Pancreas (tissue), 10 donors: ENCODE measurements around the gene AKR1A1. TPM values are rescaled to one million over a fixed set of nuclear protein-coding genes. Genes with fewer than 3 reads are reported as not detected.
"Not testable (repeated sequence)": the region's sequence is repeated elsewhere in the genome, so short reads cannot be mapped to it uniquely, and the experiment has no call there.

Experiments used
- ATAC-seq, 4 donors: fragments of 200-7000 bp; cut with Tn5 transposase; one replicate each; pipeline versions ENCODE4 v1.8.0 to v1.9.1; 2020; ENCODE audit warnings: mild to moderate bottlenecking in 4 of 4, moderate library complexity in 4 of 4
- DNase-seq, 6 donors: peaks; one replicate each; pipeline ENCODE4 v3.0.0-alpha.2; 2020
- FAIRE-seq: peaks from 2 replicates; lab custom pipeline; 2012; peaks lifted over from hg19 to GRCh38; lab: Jason Lieb, UNC
- H3K27ac ChIP-seq, 4 donors: fragments of 200-600 bp; sonication (generic); 1 replicate in 3 of 4; 2 replicates in 1 of 4; pipeline versions ENCODE4 v1.5.0 to v1.8.0; 2020
- H3K27me3 ChIP-seq, 4 donors: fragments of 200-600 bp; one replicate each; pipeline ENCODE4 v1.8.0; 2021
- H3K36me3 ChIP-seq, 3 donors: fragments of 200-600 bp; sonication (generic) in 1 of 3; one replicate each; pipeline versions ENCODE4 v1.5.0 to v1.8.0; 2020 to 2021
- H3K4me1 ChIP-seq, 3 donors: fragments of 200-600 bp; one replicate each; pipeline ENCODE4 v1.8.0; 2021
- H3K4me3 ChIP-seq, 4 donors: fragments of 200-600 bp; sonication (generic) in 2 of 4; one replicate each; pipeline versions ENCODE4 v1.5.0 to v1.8.0; 2020 to 2021
- H3K9me3 ChIP-seq, 4 donors: fragments of 200-600 bp; one replicate each; pipeline ENCODE4 v1.8.0; 2021
- CTCF ChIP-seq, 4 donors: fragments of 200-600 bp; sonication (generic) in 3 of 4; IDR thresholded peaks; one replicate each; pipeline versions ENCODE4 v1.5.0 to v1.8.0; 2021; ENCODE audit warnings: antibody characterized with exemption in 4 of 4
- WGBS, 2 donors: extraction: QIAGEN DNeasy Blood & Tissue Kit; methylation state at CpG; one replicate each; pipeline ENCODE4 v1.1.7; 2013; 5-methylcytosine and 5-hydroxymethylcytosine counted together
- intact Hi-C, 3 donors: fragments of 100-400 bp; cut with DNase I; formaldehyde crosslinking; loops; one replicate each; pipeline versions ENCODE4 v1.11.1 to v1.14.2; 2022
- polyA plus RNA-seq, 2 donors: library from polyadenylated mRNA; stranded (reverse); fragments of 200-250 nt; gene quantifications; one replicate each; pipeline ENCODE4 v1.2.3, GENCODE V29; 2013
- total RNA-seq, 6 donors: library from RNA; stranded (reverse); fragmentation: NEBNext Ultra II Directional in 4 of 6; extraction: Animal tissue kit (Norgen Biotek cat#: 25700) in 4 of 6; gene quantifications; one replicate each; pipeline versions ENCODE4 v1.2.1 to v1.2.4, GENCODE V29; 2021 to 2023
- donor health status: healthy with polysubstance abuse.
- donor health status: DM: no; HTN: no; CAD: no; lungs with moderate emphysema.
- donor health status: DM: no; HTN: no; CAD: no.
- donor health status: control.
- donor health status: control.
- donor health status: Bipolar disorder and iron deficiency.
- donor health status: DM: yes; HTN: yes; CAD: no.
- donor health status: DM: no; HTN: no; CAD: no.
- donor health status: DM: no; HTN: no; CAD: no.
- donor health status: DM: yes; HTN: yes; CAD: no.

AKR1A1 gene
- total and polyA plus RNA-seq, 8 donors: 77.6 to 138 (median 124) TPM

DNA sequence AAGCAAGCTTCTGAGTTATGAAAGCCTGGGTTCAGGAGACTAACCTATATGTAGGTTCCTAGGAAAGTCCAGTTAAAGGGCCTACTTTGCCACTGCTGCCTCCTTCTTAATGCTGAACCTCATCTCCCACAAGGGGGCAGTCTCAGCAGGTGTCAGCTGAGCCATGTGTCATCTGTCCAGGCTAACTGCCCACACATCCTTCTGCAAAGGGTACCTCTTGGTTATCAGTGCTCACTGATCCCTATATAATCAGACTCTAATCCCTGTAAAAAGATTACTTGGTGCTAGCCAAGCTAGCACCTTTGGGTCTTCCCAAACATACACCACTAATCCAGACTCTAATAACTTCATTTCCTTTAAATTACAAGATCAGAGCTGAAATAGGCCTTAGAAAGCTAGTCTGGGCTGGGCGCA is 38.0 kb upstream of the AKR1A1 start:
- H3K27me3 ChIP-seq: no peaks in the 10 kb centered on the region
- no peak overlapping the region for H3K27ac ChIP-seq
- no peak for FAIRE-seq
- H3K4me3 ChIP-seq: no peak overlapping the region
- intact Hi-C loops: loop anchor here in 1 of 3 donors (10.0 kb wide), 1 partner anchor 362 kb away; no protein-coding TSS in a partner anchor
- peak; percentile 27 to 66 (median 52) for TF ChIP-seq CTCF (IDR thresholded peaks at IDR 0.05)
- no peaks in the 10 kb centered on the region for H3K9me3 ChIP-seq
- peak in 5 of 6 donors; percentile 47 to 72 (median 50) for DNase-seq
- peaks cover 6 to 69% (median 31%) of the 10 kb centered on the region in 3 donors for H3K36me3 ChIP-seq
- no peaks in the 10 kb centered on the region for H3K4me1 ChIP-seq
- 93 to 100% methylated on average over 1 of the region's 1 CpG for WGBS, 2 donors
- peak; percentile 74 to 94 (median 88) for ATAC-seq

DNA sequence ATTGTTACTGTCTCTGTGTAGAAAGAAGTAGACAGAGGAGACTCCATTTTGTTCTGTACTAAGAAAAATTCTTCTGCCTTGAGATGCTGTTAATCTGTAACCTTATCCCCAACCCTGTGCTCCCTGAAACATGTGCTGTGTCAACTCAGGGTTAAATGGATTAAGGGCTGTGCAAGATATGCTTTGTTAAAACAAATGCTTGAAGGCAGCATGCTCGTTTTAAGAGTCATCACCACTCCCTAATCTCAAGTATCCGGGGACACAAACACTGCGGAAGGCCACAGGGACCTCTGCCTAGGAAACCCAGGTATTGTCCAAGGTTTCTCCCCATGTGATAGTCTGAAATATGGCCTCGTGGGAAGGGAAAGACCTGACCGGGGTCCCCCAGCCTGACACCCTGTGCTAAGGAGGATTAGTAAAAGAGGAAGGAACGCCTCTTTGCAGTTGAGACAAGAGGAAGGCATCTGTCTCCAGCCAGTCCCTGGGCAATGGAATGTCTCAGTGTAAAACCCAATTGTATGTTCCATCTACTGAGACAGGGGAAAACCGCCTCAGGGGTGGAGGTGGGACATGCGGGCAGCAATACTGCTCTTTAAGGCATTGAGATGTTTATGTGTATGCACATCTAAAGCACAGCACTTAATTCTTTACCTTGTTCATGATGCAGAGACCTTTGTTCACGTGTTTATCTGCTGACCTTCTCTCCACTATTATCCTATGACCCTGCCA is 36.9 kb upstream of the AKR1A1 start:
- WGBS, 2 donors: 63 to 69% methylated on average over 8 to 9 of the region's 9 CpGs
- intact Hi-C loops: loop anchor here in 1 of 3 donors (10.0 kb wide), 1 partner anchor 361 kb away; no protein-coding TSS in a partner anchor
- not testable (repeated sequence) for H3K4me3 ChIP-seq, DNase-seq, H3K9me3 ChIP-seq, H3K27me3 ChIP-seq, FAIRE-seq, ATAC-seq, H3K27ac ChIP-seq, H3K4me1 ChIP-seq
- H3K36me3 ChIP-seq: peaks cover 6 to 69% (median 30%) of the 10 kb centered on the region in 3 donors

DNA sequence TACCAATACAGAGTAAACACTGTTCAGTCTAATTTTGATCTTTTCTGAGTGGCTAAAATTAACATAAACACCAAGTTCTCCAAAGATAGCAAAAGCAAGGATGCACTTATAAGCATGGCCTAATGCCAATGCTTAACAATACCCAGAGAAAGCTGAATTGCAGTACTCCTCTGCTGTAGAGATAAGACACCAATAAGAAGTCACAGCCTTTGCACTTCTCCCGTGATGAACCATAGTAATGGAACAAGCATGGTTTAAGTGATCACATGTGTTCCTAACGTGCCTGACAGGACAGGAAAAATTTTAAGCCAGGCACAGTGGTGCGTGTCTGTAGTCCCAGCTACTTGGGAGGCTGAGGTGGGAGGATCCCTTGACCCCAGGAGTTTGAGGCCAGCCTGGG is 34.6 kb upstream of the AKR1A1 start:
- Histone ChIP-seq H3K36me3 (peaks cover 2 to 46% (median 14%) of the 10 kb centered on the region in 3 donors), H3K27ac (no peak overlapping the region)

DNA sequence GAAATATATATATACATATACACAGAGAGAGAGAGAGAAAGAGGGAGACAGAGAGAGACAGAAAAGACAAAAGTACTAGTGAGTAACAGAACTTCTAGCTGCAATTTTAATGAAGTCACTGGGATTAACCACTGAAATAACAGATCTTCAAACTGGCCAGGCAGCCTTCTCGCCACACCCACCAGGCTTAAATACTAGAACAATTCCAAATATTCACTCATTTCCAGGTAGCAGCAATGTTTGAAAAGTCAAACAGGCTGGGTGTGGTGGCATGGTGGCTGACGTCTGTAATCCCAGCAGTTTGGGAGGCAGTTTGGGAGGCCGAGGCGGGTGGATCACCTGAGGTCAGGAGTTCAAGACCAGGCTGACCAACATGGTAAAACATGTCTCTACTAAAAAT is 34.2 kb upstream of the AKR1A1 start:
- no peak for ATAC-seq
- no peak for FAIRE-seq
- H3K27me3 ChIP-seq: no peaks in the 10 kb centered on the region
- H3K27ac ChIP-seq: no peak overlapping the region
- no peak overlapping the region for H3K4me3 ChIP-seq
- WGBS, 2 donors: 88 to 91% methylated on average over 4 of the region's 4 CpGs
- no peak for TF ChIP-seq CTCF (IDR thresholded peaks at IDR 0.05)
- intact Hi-C loops: loop anchor here in 2 of 3 donors (5.0 to 10.0 kb wide), 3 partner anchors 36 to 358 kb away; partner anchors contain the start of gene AKR1A1 (in 1 of the 2)
- H3K36me3 ChIP-seq: peaks cover 2 to 44% (median 14%) of the 10 kb centered on the region in 3 donors
- H3K9me3 ChIP-seq: no peaks in the 10 kb centered on the region
- H3K4me1 ChIP-seq: peaks cover 0 to 13% (median 0%) of the 10 kb centered on the region in 3 donors
- no peak for DNase-seq

More for the DNA sequence above, 34.6 kb upstream of the AKR1A1 start:
- H3K4me3 ChIP-seq: no peak overlapping the region
- H3K27me3 ChIP-seq: no peaks in the 10 kb centered on the region
- H3K4me1 ChIP-seq: peaks cover 0 to 13% (median 0%) of the 10 kb centered on the region in 3 donors
- DNase-seq: no peak
- WGBS, 2 donors: 80 to 81% methylated on average over 3 of the region's 3 CpGs
- no peak for ATAC-seq
- intact Hi-C loops: loop anchor here in 2 of 3 donors (5.0 to 10.0 kb wide), 3 partner anchors 36 to 359 kb away; partner anchors contain the start of gene AKR1A1 (in 1 of the 2)
- no peak for FAIRE-seq
- no peaks in the 10 kb centered on the region for H3K9me3 ChIP-seq
- no peak for TF ChIP-seq CTCF (IDR thresholded peaks at IDR 0.05)

DNA sequence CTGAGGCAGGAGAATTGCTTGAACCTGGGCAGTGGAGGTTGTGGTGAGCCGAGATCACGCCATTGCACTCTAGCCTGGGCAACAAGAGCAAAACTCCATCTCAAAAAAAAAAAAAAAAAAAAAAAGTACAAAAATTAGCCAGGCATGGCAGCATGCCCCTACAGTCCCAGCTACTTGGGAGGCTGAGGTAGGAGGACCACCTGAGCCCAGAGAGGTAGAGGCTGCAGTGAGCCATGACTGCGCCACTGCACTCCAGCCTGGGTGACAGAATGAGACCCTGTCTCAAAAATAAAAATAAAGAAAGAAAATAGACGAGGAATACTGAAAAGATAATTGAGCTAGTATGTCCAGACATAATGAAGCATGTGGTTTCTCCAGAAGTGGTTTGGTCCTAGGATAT is 32.3 kb upstream of the AKR1A1 start:
- not testable (repeated sequence) for DNase-seq, H3K4me3 ChIP-seq, H3K27me3 ChIP-seq, FAIRE-seq, H3K9me3 ChIP-seq, ATAC-seq, H3K27ac ChIP-seq
- intact Hi-C loops: loop anchor here in 2 of 3 donors (5.0 to 10.0 kb wide), 3 partner anchors 34 to 356 kb away; partner anchors contain the start of gene AKR1A1 (in 1 of the 2)
- WGBS, 2 donors: 76 to 82% methylated on average over 4 of the region's 4 CpGs
- peaks cover 0 to 13% (median 0%) of the 10 kb centered on the region in 3 donors for H3K4me1 ChIP-seq
- H3K36me3 ChIP-seq: peaks cover 2 to 40% (median 14%) of the 10 kb centered on the region in 3 donors
